Retinal pigment epithelial cell (primary cell): ENCODE measurements around the gene JPT1.
"Not testable (repeated sequence)": the region's sequence is repeated elsewhere in the genome, so short reads cannot be mapped to it uniquely, and the experiment has no call there.

Experiments
- DNase-seq: peaks from one replicate; pipeline ENCODE4 v3.0.0-alpha.2; 2010; ENCODE audit warnings: low read depth
- H3K4me3 ChIP-seq: 2 replicates; pipeline ENCODE4 v1.5.1; 2011; ENCODE audit warnings: mild to moderate bottlenecking, low read length, control low read depth, moderate library complexity
- CTCF ChIP-seq: conservative IDR thresholded peaks from 2 replicates; pipeline ENCODE4 v1.5.1; 2011; ENCODE audit warnings: low read depth, low read length, control low read depth, inconsistent platforms

Gene JPT1

GRCh38 chr17:75174996-75175395, 20.7 kb upstream of the JPT1 start:
- H3K4me3 ChIP-seq, result no peak overlapping the region
- DNase-seq, result no peak
- no peak for TF ChIP-seq CTCF

DNA sequence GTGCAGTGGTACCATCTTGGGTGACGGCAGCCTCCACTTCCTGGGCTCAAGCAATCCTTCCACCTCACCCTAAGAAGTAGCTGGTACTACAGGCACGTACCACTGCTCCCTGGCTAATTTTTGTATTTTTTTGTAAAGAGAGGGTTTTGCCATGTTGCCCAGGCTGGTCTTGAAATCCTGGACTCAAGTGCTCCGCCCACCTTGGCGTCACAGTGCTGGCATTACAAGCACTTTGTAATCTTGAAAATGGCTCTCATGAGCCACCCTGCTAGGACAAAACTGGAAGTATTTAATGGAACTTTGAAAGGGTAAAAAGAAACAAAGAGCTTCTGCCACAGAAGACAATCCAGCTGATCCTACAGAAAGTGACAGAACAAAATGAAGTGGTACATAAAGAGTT, 19.2 kb upstream of the JPT1 start:
- TF ChIP-seq CTCF, result no peak
- no peak for DNase-seq
- H3K4me3 ChIP-seq, result no peak overlapping the region

GRCh38 chr17:75168998-75169397, 14.7 kb upstream of the JPT1 start:
- DNase-seq, result no peak
- TF ChIP-seq CTCF, result no peak
- H3K4me3 ChIP-seq, result no peak overlapping the region

DNA sequence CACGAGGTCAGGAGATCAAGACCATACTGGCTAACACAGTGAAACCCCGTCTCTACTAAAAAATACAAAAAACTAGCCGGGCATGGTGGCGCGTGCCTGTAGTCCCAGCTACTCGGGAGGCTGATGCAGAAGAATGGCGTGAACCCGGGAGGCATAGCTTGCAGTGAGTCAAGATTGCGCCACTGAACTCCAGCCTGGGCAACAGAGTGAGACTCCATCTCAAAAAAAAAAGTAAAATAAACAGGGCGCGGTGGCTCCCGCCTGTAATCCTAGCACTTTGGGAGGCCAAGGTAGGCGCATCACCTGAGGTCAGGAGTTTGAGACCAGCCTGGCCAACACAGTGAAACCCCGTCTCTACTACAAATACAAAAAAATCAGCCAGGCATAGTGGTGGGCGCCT, 10.3 kb upstream of the JPT1 start:
- not testable (repeated sequence) for DNase-seq, H3K4me3 ChIP-seq

- H3K4me3 ChIP-seq, result no peak overlapping the region
- no peak for TF ChIP-seq CTCF
These were observed 8.8 kb upstream of the JPT1 start for GRCh38 chr17:75163074-75163473.

GRCh38 chr17:75160211-75160610, 5.9 kb upstream of the JPT1 start:
- DNase-seq, result no peak
- TF ChIP-seq CTCF, result no peak
- no peak overlapping the region for H3K4me3 ChIP-seq

More at GRCh38 chr17:75163074-75163473, 8.8 kb upstream of the JPT1 start:
- DNase-seq, result no peak

DNA sequence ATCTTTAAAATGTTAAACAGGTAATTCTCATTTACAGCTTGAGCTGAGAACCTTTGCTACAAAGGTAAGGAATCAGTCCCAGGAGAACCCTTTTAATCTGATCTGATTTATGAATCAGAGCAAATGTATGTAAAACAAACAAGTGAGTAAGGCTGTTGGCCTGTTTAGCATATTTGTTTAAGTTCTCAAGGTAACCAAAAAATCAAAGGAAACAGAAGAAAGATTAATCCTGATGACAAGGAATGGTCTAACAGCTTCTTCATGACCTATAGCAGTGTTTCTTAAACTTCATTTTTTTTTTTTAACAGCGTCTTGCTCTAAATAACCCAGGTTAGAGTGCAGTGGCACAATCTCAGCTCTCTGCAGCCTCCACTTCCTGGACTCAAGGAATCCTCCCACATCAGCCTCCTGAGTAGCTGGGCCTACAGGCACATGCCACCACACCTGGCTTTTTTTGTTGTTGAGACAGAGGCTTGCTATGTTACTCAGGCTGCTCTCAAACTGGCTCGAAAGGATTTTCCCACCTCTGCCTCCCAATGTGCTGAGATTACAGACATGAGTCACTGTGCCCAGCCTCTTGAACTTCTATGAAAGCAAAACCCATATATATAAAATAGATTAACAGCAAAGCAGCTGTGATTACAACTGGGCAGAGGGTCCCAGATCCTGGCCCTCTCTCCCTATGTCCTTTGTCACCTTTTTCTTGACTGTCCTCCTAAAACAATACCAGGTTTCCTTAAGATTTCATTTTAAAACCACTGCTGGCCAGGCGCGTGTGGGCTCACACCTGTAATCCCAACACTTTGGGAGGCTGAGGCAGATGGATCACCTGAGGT, 5.1 kb upstream of the JPT1 start:
- TF ChIP-seq CTCF, result no peak
- H3K4me3 ChIP-seq, result no peak overlapping the region
- peak; percentile 56 for DNase-seq

- H3K4me3 ChIP-seq, DNase-seq: not testable (repeated sequence)
These were observed 4.2 kb upstream of the JPT1 start for GRCh38 chr17:75158480-75158879.
